PC-3 (cell line): ENCODE results near the gene CMTM3.

Source experiments
- CTCF ChIP-seq: fragments of 300-600 bp; sonication (generic); conservative IDR thresholded peaks from 2 replicates; pipeline ENCODE4 v1.5.1; 2017; ENCODE audit warnings: antibody characterized with exemption, low read depth, mild to moderate bottlenecking, low read length
- EZH2 ChIP-seq: fragments of 300-600 bp; sonication (generic); IDR thresholded peaks from one replicate; pipeline ENCODE4 v1.6.1; 2017; ENCODE audit warnings: antibody characterized with exemption, mild to moderate bottlenecking, low read length; ENCODE audit not compliant: unreplicated experiment

- TF ChIP-seq CTCF (no peak), EZH2 (no peak)
Measured at GRCh38 chr16:66617010-66617434, 12.5 kb downstream of the CMTM3 start.
